ENCODE data around the gene BCL7C. TPM values are rescaled to one million over a fixed set of nuclear protein-coding genes. Genes with fewer than 3 reads are reported as not detected.

The BCL7C gene
- total and polyA plus RNA-seq, 10 of the 15 experiments (the other 5 are each of a cell fraction or from before 2014, with no cell fraction given): 1.1 to 30.5 (median 13.7) TPM

GRCh38 chr16:30907064-30907463, 13.2 kb upstream of the BCL7C start (continued):
- TF ChIP-seq ZBTB40 (IDR thresholded peaks at IDR 0.05; ENCODE audit: borderline replicate concordance) (no peak), RBBP5 (conservative IDR thresholded peaks at IDR 0.05) (no peak), NFYA (IDR thresholded peaks at IDR 0.05; ENCODE audit: borderline replicate concordance, low read depth, low read length) (no peak), SREBF1 (IDR thresholded peaks at IDR 0.05; ENCODE audit: low read length) (no peak), LARP7 (IDR thresholded peaks at IDR 0.05) (no peak), SIN3A (IDR thresholded peaks at IDR 0.05; ENCODE audit: low read depth, low read length) (no peak), EED (IDR thresholded peaks at IDR 0.05; ENCODE audit: low read depth) (no peak), NFIC (IDR thresholded peaks at IDR 0.05; ENCODE audit: low read depth, low read length) (no peak)

GRCh38 chr16:30904114-30904780, 10.4 kb upstream of the BCL7C start:
- ChIA-PET CTCF (interaction anchor here (0.7 to 7.5 kb wide), 3 partner anchors 24 to 60 kb away, joined by 3 to 174 read pairs (median 4); no protein-coding TSS in a partner anchor), SMC1A (ENCODE audit: uncharacterized antibody, unreplicated experiment) (interaction anchor here (1.1 to 1.6 kb wide), 2 partner anchors 58 to 59 kb away, joined by 3 to 4 read pairs; no protein-coding TSS in a partner anchor), POLR2A (interaction anchor here (0.6 kb wide), 1 partner anchor 92 kb away, joined by 4 read pairs; no protein-coding TSS in a partner anchor), RAD21 (ENCODE audit: unreplicated experiment) (interaction anchor here (0.8 kb wide), 1 partner anchor 37 kb away, joined by 3 read pairs; no protein-coding TSS in a partner anchor)
- peaks cover 24% of the 10 kb centered on the region for H3K4me1 ChIP-seq (ENCODE audit: control insufficient read depth, insufficient read depth, low read length)
- H3K9me3 ChIP-seq (replicated peaks; ENCODE audit: control insufficient read depth, insufficient read depth, low read length): peaks cover 2% of the 10 kb centered on the region; the same call in 2 of the 3 replicates
- 87% methylated on average over 19 of the region's 19 CpGs for WGBS (ENCODE audit: insufficient coverage, insufficient replicate concordance, low lambda C conversion rate, missing lambda C conversion rate)
- in situ Hi-C loops (cut with MboI): no loop called here
- 0 out of 3 replicates have a peak, but pooled peaks have one; percentile 21 for ATAC-seq
- peak overlapping the region; percentile 39 for H3K27ac ChIP-seq (ENCODE audit: control insufficient read depth, insufficient read depth)
- no peak for FAIRE-seq
- H3K4me2 ChIP-seq (ENCODE audit: control insufficient read depth, insufficient read depth): 0 out of 2 replicates have a peak overlapping the region, but pooled peaks have one; percentile 3
- no peaks in the 10 kb centered on the region for H4K20me1 ChIP-seq (ENCODE audit: control insufficient read depth, insufficient read depth)
- no peaks in the 10 kb centered on the region for H3K36me3 ChIP-seq (ENCODE audit: control insufficient read depth in 2 of 2, insufficient read depth in 2 of 2, low read length in 1 of 2)
- no TSS peak for BruUV-seq (replicated peaks)
- no peaks in the 10 kb centered on the region for H3K79me2 ChIP-seq (ENCODE audit: control insufficient read depth, insufficient read depth, low read length)
- H3K27me3 ChIP-seq (replicated peaks in 1 of 2; ENCODE audit: control insufficient read depth in 2 of 2, insufficient read depth in 2 of 2, low read length in 1 of 2): no peaks in the 10 kb centered on the region
- DNase-seq (ENCODE audit: low read depth, low spot score): no peak
- no peak overlapping the region for H3K4me3 ChIP-seq
- H3K9ac ChIP-seq (ENCODE audit: control insufficient read depth, insufficient read depth, low read length): no peak overlapping the region
- intact Hi-C loops (cut with micrococcal nuclease; ENCODE audit: unreplicated experiment): no loop called here
- TF ChIP-seq GABPA (IDR thresholded peaks at IDR 0.05; ENCODE audit: low read depth) (peak; percentile 60; the same call in 1 of the 2 replicates), SPI1 (IDR thresholded peaks at IDR 0.05; ENCODE audit: borderline replicate concordance, insufficient read depth, low read depth, low read length) (peak; percentile 91), YY1 (IDR thresholded peaks at IDR 0.05; ENCODE audit: low read depth, low read length) (peak; percentile 70; the same call in 1 of the 2 replicates), FOXK2 (IDR thresholded peaks at IDR 0.05) (no peak), STAT1 (conservative IDR thresholded peaks at IDR 0.05) (no peak), TCF7 (IDR thresholded peaks at IDR 0.05; ENCODE audit: borderline replicate concordance) (no peak)
- peak overlapping the region; percentile 91 for H2AFZ ChIP-seq (ENCODE audit: control insufficient read depth, low read depth, low read length)

All from GM12878 (cell line).